Adrenal gland (tissue), 5 donors: ENCODE data around the gene INAFM2.

ENCODE experiments used
- CTCF ChIP-seq, 6 experiments: fragments of 450-650 bp in 4 of 6; fragments of 200-600 bp in 2 of 6; sonication (generic) in 1 of 6; IDR thresholded peaks; 1 replicate in 5 of 6; 2 replicates in 1 of 6; pipeline versions ENCODE4 v1.5.1 to v1.8.0; 2016 to 2021; ENCODE audit warnings: antibody characterized with exemption in 6 of 6, mild to moderate bottlenecking in 2 of 6, moderate library complexity in 1 of 6
- POLR2A ChIP-seq, 2 donors: fragments of 450-650 bp; IDR thresholded peaks; one replicate each; pipeline ENCODE4 v1.6.1; 2017; ENCODE audit warnings: antibody characterized with exemption in 2 of 2, mild to moderate bottlenecking in 2 of 2, moderate library complexity in 1 of 2
- donor health status: DM: no; HTN: no; CAD: no.

GRCh38 chr15:40372981-40373380, 49.5 kb downstream of the INAFM2 start:
- TF ChIP-seq CTCF (IDR thresholded peaks at IDR 0.05) (no peak), POLR2A (IDR thresholded peaks at IDR 0.05) (no peak)
